Embryonic facial prominence (tissue), 1 donor: ENCODE results near the gene ABHD13.

Experiments
- DNase-seq: peaks from one replicate; pipeline ENCODE4 v3.0.0-alpha.2; 2016; ENCODE audit errors: extremely low spot score

Gene ABHD13

GRCh38 chr13:108283110-108283509 lies 64.9 kb downstream of the ABHD13 start:
- no peak for DNase-seq
